Measurements from ENCODE around the gene CLCN7.

The CLCN7 gene

DNA sequence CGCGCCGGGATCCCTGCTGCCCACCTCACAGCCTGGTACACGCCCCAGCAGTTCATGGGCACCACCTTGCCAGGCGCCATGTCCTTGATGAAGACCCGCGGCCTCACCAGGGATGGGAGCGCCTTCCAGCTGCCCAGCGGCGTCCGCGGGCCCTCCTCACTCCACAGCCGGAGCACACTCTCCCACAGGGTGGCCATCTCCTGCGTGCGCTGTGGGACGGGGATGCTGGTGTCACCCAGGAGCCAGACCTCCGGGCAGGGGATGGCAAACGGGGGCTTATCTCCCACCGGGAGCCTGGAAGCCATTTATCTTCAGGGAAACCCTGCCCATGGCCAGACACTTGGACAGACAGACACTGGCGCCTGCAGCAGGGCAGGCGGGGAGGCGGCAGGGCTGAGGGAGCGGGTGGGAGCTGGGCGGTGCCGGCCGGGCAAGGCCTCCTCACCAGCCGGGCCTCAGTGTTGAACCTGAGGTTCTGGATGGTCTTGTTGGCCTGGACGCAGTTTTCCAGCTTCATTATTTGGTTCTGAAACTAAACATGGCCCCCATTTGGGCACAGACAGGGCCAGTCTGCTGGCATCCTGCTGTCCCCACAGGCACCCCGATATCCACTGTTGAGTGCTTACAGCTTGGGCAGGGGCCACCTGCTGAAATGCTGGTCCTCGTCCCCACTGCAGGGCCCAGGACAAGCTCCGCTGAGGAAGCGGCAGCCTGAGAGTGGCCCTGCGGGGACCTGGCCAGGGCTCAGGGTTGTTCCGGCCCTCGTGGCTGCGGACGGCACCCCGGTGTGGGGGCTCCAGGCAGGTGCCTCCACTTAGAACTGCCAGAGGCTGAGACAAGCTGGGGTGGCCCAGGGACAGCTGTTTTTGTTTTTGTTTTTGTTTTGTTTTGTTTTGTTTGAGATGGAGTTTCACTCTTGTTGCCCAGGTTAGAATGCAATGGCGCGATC, 39.9 kb downstream of the CLCN7 start:
- no peak for DNase-seq (ENCODE audit: low read depth in 2 of 2)
- TF ChIP-seq, protein P1, sequence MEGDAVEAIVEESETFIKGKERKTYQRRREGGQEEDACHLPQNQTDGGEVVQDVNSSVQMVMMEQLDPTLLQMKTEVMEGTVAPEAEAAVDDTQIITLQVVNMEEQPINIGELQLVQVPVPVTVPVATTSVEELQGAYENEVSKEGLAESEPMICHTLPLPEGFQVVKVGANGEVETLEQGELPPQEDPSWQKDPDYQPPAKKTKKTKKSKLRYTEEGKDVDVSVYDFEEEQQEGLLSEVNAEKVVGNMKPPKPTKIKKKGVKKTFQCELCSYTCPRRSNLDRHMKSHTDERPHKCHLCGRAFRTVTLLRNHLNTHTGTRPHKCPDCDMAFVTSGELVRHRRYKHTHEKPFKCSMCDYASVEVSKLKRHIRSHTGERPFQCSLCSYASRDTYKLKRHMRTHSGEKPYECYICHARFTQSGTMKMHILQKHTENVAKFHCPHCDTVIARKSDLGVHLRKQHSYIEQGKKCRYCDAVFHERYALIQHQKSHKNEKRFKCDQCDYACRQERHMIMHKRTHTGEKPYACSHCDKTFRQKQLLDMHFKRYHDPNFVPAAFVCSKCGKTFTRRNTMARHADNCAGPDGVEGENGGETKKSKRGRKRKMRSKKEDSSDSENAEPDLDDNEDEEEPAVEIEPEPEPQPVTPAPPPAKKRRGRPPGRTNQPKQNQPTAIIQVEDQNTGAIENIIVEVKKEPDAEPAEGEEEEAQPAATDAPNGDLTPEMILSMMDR (IDR thresholded peaks at IDR 0.05; ENCODE audit: low read depth, low read length): no peak
- H3K4me3 ChIP-seq (replicated peaks in 1 of 2; ENCODE audit: low read depth in 2 of 2, low read length in 2 of 2): no peak overlapping the region

DNA sequence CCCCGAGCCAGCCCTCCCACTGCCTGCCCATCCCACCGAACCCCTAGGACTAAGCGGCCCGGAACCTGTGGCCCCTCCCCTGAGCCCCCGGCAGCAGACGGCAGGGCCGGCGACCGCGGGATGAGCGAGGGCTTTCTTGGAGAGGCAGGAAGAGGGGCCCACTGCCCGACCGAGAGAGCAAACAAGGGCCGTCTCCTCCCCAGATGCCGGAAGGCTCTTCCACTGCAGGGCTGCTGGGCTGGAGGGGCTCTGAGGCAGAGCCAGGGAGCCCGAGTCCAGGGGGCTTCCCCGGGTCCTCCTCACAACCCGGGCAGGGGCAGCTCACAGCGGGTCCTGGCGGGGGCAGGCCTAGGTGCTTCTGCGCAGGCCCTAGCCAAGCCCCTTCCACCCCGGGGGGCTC, 41.1 kb downstream of the CLCN7 start:
- H3K4me3 ChIP-seq (replicated peaks in 1 of 2; ENCODE audit: low read depth in 2 of 2, low read length in 2 of 2): no peak overlapping the region

DNA sequence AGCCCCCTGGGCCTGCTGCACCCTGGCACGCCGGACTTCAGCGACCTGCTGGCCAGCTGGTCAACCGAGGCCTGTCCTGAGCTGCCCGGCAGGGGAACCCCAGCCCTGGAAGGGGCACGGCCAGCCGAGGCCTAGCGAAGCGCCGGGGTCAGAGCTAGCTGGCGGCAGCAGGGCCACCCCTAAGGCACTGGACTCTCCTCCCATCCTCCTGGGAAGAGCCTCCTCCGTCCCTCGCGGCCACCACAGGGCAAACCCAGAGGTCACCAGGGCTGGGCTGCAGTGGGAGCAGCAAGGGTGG, 41.6 kb downstream of the CLCN7 start:
- no peak overlapping the region for H3K4me3 ChIP-seq (replicated peaks in 1 of 2; ENCODE audit: low read depth in 2 of 2, low read length in 2 of 2)
- TF ChIP-seq, protein P1 (IDR thresholded peaks at IDR 0.05; ENCODE audit: low read depth, low read length): no peak
- no peak for DNase-seq (ENCODE audit: low read depth in 2 of 2)

More for the DNA sequence above, 41.1 kb downstream of the CLCN7 start:
- DNase-seq (ENCODE audit: low read depth in 2 of 2): no peak
- TF ChIP-seq, protein P1 (IDR thresholded peaks at IDR 0.05; ENCODE audit: low read depth, low read length): no peak

DNA sequence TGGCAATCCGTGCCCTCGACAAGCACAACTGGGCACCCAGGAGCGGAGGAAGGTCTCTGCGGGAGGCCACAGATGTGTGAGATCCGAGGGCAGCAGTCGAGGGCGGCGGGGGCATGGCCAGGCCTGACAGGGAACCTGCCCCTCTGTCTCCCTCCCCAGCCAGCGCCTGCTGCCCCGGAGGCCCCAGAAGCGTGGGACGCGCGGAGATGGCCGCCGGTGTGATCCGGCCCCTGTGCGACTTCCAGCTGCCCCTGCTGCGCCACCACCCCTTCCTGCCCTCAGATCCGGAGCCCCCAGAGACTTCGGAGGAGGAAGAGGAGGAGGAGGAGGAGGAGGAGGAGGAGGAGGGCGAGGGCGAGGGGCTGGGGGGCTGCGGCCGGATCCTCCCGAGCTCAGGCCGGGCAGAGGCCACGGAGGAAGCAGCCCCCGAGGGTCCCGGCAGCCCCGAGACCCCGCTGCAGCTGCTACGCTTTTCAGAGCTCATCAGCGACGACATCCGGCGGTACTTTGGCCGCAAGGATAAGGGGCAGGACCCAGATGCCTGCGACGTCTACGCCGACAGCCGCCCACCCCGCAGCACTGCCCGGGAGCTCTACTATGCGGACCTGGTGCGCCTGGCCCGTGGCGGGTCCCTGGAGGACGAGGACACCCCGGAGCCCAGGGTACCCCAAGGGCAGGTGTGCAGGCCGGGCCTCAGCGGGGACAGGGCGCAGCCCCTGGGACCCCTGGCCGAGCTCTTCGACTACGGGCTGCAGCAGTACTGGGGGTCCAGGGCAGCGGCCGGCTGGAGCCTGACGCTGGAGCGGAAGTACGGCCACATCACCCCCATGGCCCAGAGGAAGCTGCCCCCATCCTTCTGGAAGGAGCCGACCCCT, 42.2 kb downstream of the CLCN7 start:
- TF ChIP-seq, protein P1 (IDR thresholded peaks at IDR 0.05; ENCODE audit: low read depth, low read length): no peak
- no peak for DNase-seq (ENCODE audit: low read depth in 2 of 2)
- no peak overlapping the region for H3K4me3 ChIP-seq (replicated peaks in 1 of 2; ENCODE audit: low read depth in 2 of 2, low read length in 2 of 2)

DNA sequence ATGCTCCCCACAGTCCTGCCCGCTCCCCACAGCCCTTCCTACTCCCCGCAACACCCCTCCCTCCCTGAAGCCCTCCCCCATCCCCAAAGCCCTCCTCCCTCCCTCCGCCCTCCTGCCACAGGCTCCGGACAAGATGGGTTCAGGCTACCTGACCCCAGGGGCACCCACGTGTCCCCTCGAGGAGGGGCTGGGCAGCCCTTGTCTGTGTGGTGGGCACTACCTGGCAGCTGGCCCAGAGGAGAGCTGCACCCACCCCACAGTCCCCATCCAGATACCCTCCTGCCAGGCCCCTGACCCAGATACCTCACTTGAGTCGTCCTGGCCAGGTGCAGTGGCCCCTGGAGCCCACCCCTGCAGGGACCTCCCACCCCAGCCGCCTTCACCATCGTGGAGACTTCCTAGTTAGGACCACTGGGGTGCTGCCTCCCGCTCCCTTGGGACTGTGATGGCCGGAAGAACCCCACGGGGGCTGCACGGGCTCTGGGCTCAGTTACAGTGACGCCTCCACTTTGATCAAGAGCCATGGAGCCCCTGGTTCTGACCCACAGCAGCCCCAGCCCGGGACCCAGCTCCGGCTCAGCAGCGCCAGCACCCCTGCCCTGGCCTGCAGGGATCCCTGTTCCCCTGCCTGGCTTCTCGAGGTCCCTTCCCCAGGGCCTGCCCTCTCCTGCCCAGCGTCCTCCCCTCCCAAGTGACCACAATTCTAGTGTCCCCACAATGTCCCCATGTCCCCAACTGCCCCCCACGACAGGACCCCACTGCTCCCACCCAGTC, 43.1 kb downstream of the CLCN7 start:
- no peak for DNase-seq (ENCODE audit: low read depth in 2 of 2)
- no peak overlapping the region for H3K4me3 ChIP-seq (replicated peaks in 1 of 2; ENCODE audit: low read depth in 2 of 2, low read length in 2 of 2)
- TF ChIP-seq, protein P1 (IDR thresholded peaks at IDR 0.05; ENCODE audit: low read depth, low read length): no peak

DNA sequence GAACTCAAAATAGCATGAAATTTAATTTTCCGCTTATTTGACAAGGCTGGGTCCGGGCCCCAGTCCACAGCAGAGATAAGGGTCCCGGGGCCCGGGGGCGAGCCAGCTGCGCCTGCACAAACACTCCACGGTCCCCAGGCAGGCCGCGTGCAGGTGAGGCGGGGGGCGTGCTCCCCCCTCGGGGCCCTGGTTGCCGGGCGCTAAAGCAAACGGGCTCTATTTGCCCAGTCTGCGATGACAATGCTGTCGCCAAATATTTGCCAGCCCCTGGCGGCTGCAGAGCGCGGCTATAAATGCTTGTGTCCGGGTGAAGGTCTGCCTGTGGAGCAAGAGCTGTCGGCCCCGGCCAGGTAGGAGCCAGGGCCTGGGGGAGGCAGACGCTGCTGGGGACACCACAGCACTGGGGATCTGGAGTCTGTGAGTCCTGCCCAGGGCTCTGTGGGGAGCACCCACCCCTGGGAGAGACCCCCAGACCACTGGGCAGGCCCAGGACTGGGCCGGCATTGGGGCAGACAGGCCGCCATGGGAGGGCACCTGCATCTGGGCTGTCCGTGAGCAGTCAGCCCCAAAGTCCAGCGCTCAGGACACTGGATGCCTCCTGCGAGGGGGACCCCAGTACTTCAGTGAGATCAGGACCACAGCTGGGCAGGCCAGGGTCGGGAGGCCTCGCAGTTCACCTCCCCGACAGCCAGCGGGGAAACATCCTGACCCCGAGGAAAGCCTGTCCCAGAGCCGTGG, 43.9 kb downstream of the CLCN7 start, which contains the start of gene PERCC1:
PERCC1 (plus strand) TSS at position 320 of the 738 bp plus-strand sequence. CDS start 1,516 bp downstream, outside the sequence.
- no peak within 1 kb of the TSS for H3K4me3 ChIP-seq (replicated peaks in 1 of 2; ENCODE audit: low read depth in 2 of 2, low read length in 2 of 2)
- no peak for DNase-seq (ENCODE audit: low read depth in 2 of 2)
- TF ChIP-seq, protein P1 (IDR thresholded peaks at IDR 0.05; ENCODE audit: low read depth, low read length): no peak

All from cardiac fibroblast (primary cell).